Stromal cell of bone marrow (primary cell): ENCODE data around the gene AP4M1.

Source experiments
- DNase-seq: peaks from one replicate; pipeline ENCODE4 v3.0.0-alpha.2; 2012; ENCODE audit warnings: low read depth

The AP4M1 gene

GRCh38 chr7:100157334-100158228 lies 56.1 kb downstream of the AP4M1 start:
- DNase-seq: no peak
